Astrocyte (in vitro differentiated cells and primary cell): Measurements from ENCODE around the gene MAPKAPK3.

ENCODE experiments used
- EZH2 ChIP-seq: IDR thresholded peaks from 2 replicates; pipeline ENCODE4 v1.6.1; 2012; ENCODE audit warnings: mild to moderate bottlenecking, low read length, inconsistent platforms; ENCODE audit not compliant: insufficient read depth
- TF ChIP-seq, protein P1 (sequence below): IDR thresholded peaks from 2 replicates; pipeline ENCODE4 v1.5.1; 2011; ENCODE audit warnings: low read depth, mild to moderate bottlenecking, inconsistent platforms, low read length, moderate library complexity; ENCODE audit not compliant: insufficient read depth

DNA sequence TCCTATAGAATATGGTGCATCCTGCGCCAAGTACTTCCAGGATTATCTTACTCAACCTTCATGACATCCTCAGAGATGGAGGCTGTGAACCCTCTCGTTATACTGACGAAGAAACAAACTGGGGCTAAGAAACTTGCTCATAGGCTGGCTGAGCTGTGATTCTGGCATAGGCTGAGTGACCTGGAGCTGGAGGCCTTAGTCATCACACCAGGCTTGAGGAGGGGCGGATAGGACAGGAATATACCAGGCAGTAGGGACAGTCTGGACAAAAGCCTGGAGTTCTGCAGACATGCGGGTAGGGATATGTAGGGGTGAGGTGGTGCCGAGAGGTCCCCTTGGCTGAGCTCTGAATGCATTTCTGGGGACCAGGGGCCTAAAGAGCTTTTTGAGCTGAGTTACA, 29.6 kb upstream of the MAPKAPK3 start:
- TF ChIP-seq, protein P1, sequence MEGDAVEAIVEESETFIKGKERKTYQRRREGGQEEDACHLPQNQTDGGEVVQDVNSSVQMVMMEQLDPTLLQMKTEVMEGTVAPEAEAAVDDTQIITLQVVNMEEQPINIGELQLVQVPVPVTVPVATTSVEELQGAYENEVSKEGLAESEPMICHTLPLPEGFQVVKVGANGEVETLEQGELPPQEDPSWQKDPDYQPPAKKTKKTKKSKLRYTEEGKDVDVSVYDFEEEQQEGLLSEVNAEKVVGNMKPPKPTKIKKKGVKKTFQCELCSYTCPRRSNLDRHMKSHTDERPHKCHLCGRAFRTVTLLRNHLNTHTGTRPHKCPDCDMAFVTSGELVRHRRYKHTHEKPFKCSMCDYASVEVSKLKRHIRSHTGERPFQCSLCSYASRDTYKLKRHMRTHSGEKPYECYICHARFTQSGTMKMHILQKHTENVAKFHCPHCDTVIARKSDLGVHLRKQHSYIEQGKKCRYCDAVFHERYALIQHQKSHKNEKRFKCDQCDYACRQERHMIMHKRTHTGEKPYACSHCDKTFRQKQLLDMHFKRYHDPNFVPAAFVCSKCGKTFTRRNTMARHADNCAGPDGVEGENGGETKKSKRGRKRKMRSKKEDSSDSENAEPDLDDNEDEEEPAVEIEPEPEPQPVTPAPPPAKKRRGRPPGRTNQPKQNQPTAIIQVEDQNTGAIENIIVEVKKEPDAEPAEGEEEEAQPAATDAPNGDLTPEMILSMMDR, result no peak
- no peak for TF ChIP-seq EZH2
